Fibroblast of skin of abdomen (primary cell): ENCODE results near the gene LDLRAD4.

ENCODE experiments used
- DNase-seq: peaks from one replicate; pipeline ENCODE4 v3.0.0-alpha.2; 2013

Gene LDLRAD4

DNA sequence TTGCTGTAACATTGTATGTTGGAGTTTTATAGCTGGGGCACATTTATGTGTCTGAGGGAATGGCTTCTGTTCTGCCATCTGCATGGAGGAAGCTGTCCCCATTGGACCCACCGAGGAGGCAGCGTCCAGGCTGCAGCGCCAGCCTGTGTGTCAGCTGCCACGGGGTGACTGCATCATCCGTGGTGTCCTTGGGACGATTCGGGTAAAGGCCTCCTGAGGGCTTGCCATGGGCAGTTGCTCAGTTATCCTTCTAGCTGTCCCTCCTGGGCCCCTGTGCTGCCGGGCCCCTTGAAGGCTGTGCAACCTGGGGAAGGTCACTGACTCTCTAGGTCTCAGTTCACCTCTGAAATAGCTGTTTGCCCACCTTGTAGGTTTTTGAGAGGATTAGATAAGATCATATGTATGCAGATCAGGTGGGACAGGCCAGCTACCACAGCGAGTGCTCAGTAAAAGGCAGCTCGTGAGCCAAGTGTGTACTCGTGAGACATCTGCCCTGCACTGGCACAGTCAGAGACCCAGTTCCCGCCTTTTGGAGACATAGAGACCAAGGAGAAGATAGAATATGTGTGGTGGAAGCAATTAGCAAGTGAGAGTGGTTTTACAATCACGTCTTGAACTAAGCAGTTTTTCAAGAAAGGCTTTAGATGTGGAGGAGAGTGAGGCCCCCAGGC is 10.6 kb downstream of the LDLRAD4 start:
- DNase-seq: no peak

DNA sequence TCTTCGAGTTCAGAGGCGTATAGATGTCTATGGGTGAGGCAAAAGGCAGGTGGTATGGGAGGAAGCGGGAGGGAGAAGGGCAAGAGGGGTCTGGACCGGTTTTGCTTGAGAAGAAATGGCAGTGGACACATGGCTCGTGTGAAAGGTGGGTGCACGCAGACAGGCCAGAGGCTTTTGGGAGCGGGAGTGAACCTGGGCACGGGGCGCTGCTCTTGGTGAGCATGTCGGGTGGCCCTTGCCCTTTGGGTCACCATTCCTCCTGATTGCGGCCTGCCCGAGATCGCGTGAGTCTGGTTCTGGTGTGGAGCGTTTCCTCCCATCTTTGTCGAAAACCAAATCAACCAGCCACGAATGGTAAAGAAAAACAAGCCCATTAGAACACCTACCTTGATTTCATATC is 12.6 kb downstream of the LDLRAD4 start:
- DNase-seq: no peak

DNA sequence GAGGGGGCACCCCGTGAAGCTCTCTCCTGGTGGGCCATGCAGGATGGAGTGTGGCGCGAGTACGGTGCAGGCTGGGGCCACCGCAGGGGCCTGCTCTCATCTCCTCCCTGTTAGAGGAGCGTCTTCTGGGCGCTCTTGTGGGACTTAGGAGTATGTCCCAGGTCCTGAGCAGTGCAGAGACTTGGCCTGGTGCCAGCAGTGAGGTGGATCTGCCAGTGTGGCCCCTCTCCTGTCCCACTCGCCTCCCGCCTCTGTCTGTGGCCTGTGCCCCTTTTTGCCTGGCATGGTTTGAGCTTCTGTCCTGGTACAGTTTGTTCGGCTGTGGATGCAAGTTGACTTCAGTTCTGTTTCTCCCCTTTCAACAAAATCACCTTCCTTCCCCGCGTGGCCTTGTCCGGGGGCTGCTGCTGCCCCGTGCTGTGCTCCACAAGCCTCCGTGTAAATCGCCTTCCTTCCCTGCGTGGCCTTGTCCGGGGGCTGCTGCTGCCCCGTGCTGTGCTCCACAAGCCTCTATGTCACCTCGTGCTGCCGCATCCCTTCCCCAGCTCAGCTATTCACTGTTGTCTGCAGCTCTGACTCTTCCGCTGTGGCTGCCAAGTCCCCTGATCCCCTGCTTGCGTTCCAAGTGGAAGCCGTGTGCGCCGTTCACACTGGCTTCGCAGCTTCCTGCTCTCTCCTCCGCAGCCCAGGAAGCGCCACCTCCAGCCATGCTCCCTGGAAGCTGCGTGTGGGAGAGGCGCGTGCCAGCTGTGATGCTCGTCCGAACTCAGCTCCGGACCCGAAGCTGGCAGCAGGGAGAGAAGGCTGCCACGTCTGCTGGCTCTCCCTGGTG is 13.7 kb downstream of the LDLRAD4 start:
- DNase-seq: no peak

DNA sequence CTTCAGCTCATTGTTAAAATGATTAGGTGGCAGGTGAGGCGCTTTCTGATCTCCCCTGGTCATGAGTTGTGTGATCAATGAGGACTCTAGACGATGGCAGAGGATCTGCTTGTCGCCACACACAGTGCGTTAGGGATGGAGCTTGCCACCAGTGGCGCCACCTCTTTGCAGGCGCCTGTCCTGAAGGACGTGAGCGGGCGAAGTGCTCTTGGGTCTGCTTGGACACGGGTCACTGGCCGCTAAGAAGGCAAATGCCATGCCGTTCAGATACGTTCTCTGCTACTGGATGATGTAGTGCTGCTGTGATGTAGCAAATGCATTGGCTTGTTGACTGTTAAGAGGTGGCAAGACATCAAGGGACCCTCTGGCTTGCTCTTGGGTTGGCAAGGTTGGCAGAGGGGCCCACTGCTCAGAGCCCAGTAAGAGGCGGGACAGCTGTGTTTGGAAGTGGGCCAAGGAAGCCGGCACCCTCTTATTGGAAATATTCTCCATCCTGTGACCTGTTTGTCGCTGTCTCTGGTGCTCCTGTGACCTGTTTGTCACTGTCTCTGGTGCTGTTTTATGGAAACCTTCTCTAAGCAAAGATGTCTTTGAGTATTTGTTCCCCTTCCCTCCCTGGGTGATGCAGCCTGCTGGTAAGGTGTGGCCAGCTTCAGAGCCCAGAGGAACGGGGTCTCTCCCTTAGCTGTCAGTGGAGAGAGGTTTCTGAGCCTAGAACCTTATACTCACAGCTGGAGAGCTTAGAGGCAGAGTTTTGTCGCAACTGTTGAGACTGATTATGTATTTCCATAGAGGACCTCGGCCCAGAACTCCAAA is 14.6 kb downstream of the LDLRAD4 start:
- no peak for DNase-seq

DNA sequence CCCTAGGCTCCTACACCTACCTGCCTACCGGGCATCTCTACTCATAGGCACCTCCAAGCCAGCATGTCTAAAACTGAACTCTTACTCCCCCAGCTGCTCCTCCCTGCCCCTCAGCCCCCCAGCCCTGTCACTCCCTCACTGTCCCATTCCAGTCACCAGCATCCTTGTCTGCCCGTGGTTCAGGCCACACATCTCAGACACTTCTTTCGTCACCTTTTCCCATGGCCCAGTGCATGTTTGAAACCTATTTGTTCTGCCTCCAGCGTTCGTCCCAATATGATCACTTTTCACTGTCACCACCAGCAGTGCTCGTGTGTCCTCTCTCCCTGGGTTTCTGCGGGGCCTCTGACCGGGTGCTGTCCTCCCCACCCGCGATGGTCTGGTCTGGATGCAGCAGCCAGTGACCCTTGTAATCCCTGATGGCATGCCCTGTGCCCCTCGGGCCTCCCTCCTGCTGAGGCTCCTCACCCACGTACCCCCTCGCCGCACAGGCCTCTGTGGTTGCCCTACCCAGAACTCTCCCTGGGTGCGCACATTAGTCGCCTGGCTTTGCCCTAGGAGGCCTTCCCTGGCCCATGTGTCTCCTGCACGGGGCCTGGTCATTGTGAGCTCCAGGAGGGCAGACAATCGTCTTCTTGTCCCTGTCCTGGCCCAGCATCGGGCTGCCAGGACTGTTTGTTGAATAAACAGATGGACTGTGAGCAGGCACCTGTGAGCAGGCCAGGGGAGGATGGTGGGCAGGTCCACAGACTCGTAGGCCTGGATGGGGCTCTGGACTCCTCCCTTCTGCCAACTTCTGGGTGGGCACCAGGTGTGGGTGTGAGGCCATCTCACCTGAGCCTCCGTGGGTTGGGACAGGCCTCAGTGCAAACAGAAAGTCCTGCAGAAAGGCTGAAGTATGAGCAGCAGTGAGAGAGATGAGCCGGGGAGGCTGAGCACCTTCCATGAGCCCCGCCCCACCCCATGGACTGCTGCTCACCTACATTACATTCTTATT is 15.5 kb downstream of the LDLRAD4 start:
- no peak for DNase-seq

DNA sequence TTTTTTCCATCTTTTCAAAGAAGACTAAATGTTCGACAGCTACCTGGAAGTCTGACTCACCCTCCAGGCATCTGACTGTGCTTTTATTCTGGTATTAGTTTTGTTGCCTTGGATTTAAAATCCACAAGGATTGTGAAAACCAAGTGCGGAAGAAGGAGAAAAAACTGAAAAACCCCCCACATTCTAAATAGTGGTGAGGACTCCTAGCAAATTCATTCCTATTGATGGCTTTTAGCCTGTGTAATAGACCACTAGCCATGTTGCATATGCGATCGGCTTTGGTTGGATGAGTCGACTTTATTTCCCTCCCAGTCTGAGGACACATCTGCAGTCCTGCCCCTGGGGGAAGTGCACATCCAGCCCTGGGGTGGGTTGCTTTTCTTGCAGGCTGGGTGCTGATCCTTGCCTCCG is 16.9 kb downstream of the LDLRAD4 start:
- peak; percentile 33 for DNase-seq

DNA sequence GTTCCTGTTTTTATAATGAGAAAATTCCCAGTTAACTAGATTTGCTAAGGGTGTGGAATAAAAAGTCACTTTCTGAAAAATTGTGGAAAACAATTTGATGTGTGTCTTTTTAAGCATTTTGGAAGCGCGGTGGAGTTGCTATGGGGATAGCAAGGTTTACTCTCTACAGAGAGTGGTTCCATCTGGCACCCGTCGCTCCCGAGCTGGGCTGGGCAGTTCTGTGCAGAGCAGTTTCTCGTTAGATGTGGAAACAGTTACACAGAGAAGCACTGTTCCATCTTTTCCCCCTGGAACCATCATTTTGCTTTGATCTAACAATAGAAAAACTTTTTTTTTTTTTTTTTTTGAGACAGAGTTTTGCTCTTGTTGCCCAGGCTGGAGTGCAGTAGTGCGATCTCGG is 17.4 kb downstream of the LDLRAD4 start:
- no peak for DNase-seq

DNA sequence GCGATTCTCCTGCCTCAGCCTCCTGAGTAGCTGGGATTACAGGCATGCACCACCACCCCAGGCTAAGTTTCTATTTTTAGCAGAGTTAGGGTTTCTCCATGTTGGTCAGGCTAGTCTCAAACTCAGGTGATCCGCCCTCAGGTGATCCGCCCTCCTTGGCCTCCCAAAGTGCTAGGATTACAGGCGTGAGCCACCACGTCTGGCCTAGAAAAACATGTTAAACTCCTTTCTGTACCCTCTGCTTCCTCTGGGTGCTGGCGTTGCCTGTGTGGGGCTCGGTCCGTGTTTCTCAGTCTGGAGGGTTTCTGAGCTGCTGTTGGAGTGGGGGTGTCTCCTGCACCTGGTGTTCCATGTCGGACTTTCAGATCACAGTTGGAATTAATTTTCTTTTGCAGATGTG is 17.9 kb downstream of the LDLRAD4 start:
- no peak for DNase-seq

DNA sequence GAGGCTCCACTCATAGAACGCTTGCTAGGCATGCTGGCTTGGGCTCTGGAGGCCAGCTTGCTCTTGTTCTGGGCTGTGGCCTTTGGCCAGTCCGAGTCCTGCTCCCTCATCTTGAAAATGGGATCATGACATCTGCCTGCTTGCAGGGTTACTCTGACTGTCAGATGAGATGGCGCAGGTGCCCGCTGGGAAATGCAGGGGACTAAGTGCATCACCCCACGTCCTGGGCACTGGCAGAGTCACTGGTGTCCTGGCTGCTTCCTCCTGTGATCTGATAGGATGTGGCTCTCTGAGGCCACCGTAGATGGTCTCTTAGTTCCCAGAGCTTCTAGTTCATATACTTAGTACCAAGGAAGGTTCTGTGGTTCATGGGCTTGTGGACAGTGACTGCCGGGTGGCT is 18.5 kb downstream of the LDLRAD4 start:
- no peak for DNase-seq

DNA sequence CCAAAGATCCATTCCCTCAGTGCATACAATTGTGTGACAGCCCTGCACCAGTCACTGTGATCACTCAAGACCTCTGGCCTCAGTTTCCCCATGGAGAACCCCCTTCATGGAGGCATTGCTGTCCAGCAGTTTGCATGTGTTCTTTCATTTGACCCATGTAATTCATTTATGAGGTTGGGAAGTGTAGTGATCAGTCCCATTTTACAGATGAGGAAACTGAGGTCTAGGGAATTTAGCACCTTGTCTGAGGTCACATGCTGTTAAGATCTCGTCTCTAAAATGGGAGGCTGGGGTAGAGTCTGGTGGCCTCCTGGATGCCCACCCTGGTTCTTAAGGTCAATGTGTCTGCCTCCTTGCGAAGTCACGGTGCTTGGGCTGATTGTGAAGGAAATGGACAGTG is 19.1 kb downstream of the LDLRAD4 start:
- DNase-seq: no peak

DNA sequence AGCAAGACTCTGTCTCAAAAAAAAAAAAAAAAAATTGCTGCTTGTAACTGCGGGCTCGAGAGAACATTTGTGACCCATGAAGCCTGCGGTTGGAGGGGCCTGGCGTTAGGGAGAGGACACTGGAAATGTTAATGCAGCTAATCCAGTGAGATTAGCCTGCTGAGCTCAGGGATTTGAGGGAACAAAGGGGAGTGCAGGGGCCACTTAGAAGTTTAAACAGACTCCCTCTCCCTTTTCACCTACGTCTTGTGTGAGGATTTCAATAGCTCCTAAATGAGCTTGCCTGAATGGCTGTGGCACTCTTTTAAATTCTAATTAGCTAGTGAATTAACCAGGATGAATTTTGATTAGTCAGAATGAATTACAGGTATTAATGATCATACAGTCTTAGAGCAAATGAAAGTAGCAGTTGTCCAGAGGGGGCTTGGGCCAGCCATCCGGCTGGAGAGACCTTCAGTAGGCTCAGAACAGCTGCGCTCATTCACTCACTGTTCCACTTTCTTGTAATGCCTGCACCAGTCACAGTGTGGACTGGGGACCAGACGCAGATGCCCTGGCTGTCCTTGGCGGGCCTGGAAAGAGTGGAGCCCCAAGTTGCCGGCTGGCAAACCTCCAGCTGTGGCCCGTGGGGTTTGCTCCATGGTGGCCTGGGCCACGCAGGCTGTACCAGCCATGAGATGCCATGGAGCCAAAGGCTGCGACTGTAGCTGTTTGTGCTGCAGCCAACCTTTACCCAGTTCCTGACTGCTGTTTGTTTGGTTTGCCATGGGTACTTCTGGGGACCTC is 20.8 kb downstream of the LDLRAD4 start:
- DNase-seq: no peak

DNA sequence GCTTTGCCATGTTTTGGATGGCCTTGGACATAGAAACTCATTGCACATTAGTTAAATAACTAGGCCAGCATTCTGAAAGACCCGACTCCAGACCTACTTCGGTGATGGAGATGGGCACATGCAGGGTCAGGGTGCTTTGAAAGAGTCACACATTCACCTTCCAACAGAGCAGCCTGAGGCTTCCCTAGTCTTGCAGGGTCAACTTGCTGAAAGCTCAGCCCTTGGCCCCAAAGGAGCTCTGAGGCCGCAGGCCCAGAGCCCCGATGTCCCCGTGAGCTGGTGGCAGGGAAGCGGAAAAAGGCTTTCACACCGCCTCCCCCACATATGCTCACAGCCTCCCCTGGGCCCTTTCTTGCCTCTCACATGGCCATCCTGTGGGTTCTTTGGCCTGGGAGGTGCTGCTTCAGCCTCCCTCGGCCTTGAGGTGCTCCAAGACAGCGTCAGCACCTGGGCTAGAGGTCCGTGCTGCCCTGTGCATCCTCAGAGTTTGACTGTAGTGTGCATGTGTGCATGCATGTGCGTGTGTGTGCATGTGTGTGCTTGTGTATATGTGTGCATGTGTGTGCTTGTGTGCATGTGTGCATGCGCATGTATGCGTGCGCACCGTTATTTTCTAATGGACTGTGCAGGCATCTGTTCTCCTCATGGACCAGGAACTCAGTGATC is 21.6 kb downstream of the LDLRAD4 start:
- no peak for DNase-seq

DNA sequence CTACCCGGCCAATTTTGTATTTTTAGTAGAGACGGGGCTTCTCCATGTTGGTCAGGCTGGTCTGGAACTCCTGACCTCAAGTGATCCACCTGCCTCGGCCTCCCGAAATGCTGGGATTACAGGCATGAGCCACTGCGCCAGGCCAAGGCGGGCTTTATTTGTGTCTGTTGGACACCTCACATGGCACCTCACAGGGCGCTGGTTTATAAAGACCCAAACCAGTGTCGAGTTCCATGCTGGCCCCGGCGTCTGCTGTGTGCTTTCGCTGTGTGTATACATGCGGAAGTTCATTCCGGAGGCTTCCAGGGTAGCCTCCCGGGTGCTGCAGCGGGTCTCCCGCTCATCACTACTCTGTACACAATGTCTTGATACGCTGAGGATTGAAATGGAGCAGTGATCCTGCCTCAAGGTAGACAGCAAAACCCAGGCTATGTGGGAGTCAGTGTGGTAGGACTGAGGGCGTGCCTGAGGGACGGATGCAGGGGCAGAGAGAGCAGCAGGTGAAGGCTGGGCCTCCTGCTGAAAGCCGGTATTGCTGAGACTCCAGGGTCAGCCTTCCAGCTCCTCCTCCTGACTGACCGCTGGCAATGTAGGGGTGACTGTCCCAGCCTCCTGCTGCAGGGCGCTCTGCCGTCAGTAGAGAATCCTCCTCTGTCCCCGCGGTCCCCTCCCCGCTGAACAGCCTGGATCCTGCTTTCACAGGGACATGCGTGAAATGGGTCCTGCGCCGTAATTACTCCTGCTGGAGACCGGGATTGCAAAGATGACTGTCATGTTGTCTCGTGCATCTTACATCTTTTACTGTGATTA is 22.7 kb downstream of the LDLRAD4 start:
- DNase-seq: no peak

DNA sequence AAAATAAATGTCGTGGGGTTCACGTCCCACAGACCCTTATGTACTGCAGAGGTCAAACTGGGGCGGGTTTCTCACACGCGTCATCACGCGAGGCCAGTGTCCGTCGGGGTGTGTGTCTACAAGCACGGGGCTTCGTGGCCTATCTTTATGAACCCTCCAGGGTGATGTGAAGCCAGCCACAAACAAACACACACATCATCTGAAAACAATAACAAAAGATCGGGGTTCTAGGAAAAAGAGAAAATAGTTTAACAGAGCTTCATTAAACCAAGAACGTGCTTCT is 23.3 kb downstream of the LDLRAD4 start:
- no peak for DNase-seq

DNA sequence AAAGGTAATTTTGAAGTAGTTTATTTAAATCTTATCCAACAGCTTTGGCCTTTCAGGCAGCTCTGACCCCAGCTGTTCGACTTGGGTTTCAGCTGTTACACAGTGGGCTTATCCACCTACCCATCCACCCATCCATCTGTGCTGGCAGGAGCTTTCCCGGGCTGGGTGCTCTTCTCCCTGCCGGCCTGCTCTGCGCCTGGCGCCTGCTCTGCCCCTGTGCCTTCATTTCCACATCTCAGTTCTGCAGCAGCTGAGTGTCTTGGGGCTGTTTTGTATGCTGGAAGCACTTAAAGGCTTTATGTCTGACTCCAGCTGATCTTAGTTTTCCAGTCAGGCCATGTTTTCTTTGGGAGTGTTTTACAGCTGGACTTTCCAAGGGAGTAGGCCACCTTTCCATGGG is 24.2 kb downstream of the LDLRAD4 start:
- no peak for DNase-seq

DNA sequence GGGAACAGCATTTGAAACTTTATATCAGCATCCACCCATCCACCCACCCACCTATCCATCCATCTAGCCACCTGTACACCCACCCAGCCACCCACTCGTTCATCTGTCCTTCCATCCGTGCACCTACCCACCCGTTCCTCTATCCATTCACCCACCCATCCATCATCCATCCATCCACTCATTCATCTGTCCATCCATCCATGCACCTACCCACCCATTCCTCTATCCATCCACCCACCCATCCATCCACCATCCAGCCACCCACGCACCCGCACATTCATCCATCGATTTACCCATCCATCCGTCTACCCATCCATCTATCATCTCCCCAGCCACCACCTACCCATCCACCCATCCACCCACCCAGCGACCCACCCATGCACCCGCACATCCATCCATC is 24.8 kb downstream of the LDLRAD4 start:
- no peak for DNase-seq

DNA sequence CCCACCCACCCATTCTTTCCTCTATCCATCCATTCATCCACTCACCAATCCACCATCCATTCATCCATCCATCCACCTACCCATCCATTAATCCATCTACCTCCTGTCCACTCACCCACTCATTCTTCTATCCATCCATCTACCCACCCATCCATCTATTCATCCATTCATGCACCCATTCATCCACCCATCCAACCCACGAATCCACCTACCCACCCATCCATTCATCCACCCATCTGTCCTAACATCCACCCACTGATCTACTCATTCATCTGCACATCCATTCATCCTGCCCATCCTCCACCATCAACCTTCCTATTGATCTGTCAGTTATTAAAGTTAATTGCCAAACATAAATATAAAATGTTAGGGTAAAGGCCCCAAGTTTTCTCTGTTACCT is 25.6 kb downstream of the LDLRAD4 start:
- no peak for DNase-seq

DNA sequence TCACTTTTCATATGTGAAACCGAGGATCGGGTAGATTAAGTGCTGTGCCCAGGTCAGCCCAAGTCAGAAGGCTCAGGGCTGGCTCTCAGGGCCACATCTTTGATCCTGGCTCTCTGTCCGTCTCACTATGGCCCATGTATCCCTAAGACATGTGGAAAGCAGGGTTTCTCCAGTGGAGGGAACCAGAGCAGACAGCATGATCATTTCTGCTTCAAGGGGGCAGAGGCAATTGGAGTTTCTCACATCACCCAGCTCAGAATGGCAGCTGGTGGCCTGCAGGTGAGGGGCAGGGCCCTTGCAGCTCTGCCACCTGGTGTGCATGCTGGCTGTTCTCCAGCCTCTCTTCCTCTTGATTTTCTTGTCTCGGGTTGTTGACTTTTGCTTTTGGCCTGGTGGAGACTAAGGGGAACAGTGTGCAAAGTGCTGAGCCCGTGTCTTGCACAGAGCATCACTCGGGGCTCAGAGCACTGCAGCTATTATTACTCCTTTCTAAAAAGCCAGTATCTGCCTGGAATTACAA is 27.0 kb downstream of the LDLRAD4 start:
- DNase-seq: no peak

DNA sequence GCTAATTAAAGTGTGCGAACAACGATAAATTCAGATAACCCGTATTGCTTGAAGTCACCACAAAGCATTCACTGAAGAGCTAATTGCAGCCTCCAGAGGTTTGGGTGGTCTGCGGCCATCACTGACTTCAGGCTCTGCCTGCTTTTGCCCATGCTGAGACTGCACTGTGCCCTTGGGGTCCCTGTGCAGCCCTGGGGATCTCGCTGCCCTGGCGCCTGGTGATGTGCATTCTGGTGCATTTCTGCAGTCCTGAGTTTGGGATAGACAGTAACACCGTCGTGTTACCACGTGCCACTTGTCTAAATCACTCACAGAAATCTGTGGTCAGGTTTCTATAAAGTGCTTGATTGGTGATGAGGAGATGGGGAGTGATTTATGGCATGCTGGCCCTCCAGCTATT is 27.6 kb downstream of the LDLRAD4 start:
- DNase-seq: no peak

DNA sequence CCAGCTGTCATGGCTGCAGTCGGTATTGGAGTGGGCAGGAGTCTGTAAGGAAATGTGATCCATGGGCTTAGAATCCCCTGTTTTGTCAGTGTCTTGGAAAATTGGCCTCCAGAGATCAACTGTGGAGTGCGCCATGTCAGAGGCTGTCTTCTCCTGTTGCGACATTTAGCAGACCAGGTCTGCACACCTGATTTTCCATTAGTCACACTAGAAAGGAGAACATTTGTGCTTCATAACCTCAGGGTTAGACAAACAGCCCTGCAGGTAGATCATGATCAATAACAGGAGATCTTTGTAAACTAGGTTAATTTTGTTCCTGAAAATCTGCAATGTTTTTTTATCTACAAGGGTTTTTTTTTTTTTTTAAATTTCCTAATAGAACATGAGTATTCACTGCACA is 28.0 kb downstream of the LDLRAD4 start:
- DNase-seq: no peak
